HG03103 (cell line): ENCODE results near the gene AGFG2.
"Not testable (repeated sequence)": the region's sequence is repeated elsewhere in the genome, so short reads cannot be mapped to it uniquely, and the experiment has no call there.

Experiments
- ATAC-seq: cut with Tn5 transposase; IDR thresholded peaks from one replicate; pipeline ENCODE4 v1.9.1; 2021; ENCODE audit warnings: low read depth; ENCODE audit not compliant: unreplicated experiment

Gene AGFG2

GRCh38 chr7:100546926-100547800 is 8.2 kb downstream of the AGFG2 start:
- no peak for ATAC-seq

GRCh38 chr7:100547872-100548271 is 8.9 kb downstream of the AGFG2 start:
- no peak for ATAC-seq

- not testable (repeated sequence) for ATAC-seq
Observed at GRCh38 chr7:100548446-100548845, 9.4 kb downstream of the AGFG2 start.

- ATAC-seq: no peak
Observed at GRCh38 chr7:100552532-100552931, 13.5 kb downstream of the AGFG2 start.

GRCh38 chr7:100553032-100553431 is 14.0 kb downstream of the AGFG2 start:
- no peak for ATAC-seq

GRCh38 chr7:100555701-100556100 is 16.7 kb downstream of the AGFG2 start:
- no peak for ATAC-seq

- no peak for ATAC-seq
Observed at GRCh38 chr7:100556541-100556940, 17.5 kb downstream of the AGFG2 start.

- no peak for ATAC-seq
Observed at GRCh38 chr7:100559127-100559526, 20.1 kb downstream of the AGFG2 start.

GRCh38 chr7:100561491-100562194 is 22.6 kb downstream of the AGFG2 start:
- ATAC-seq: no peak

GRCh38 chr7:100562195-100563099 is 23.4 kb downstream of the AGFG2 start:
- no peak for ATAC-seq

- no peak for ATAC-seq
Observed at GRCh38 chr7:100563100-100563564, 24.1 kb downstream of the AGFG2 start.

- no peak for ATAC-seq
Observed at GRCh38 chr7:100563809-100564400, 24.9 kb downstream of the AGFG2 start.

GRCh38 chr7:100564405-100564804 is 25.4 kb downstream of the AGFG2 start:
- not testable (repeated sequence) for ATAC-seq

- no peak for ATAC-seq
Observed at GRCh38 chr7:100565133-100565571, 26.1 kb downstream of the AGFG2 start.

- ATAC-seq: no peak
Observed at GRCh38 chr7:100566018-100566531, 27.1 kb downstream of the AGFG2 start.

- no peak for ATAC-seq
Observed at GRCh38 chr7:100567031-100567730, 28.2 kb downstream of the AGFG2 start.

GRCh38 chr7:100567751-100568175 is 28.8 kb downstream of the AGFG2 start:
- no peak for ATAC-seq

GRCh38 chr7:100568176-100568895 is 29.3 kb downstream of the AGFG2 start:
- ATAC-seq: no peak
